ENCODE data around the gene PTPRN2. TPM values are rescaled to one million over a fixed set of nuclear protein-coding genes. Genes with fewer than 3 reads are reported as not detected.
"Not testable (repeated sequence)": the region's sequence is repeated elsewhere in the genome, so short reads cannot be mapped to it uniquely, and the experiment has no call there.

PTPRN2 gene
- total RNA-seq, 1 donor from 2014 or later: 1.8 TPM

GRCh38 chr7:158276414-158277218 is 311.0 kb downstream of the PTPRN2 start:
- Mint-ChIP-seq H3K4me3 (no peak overlapping the region), H3K27ac (no peak overlapping the region), H3K4me1 (no peaks in the 10 kb centered on the region), H3K9me3 (peaks cover 3% of the 10 kb centered on the region), H3K36me3 (ENCODE audit: low read depth) (no peaks in the 10 kb centered on the region), H3K27me3 (no peaks in the 10 kb centered on the region)
- intact Hi-C loops (cut with micrococcal nuclease): no loop called here
- ChIA-PET POLR2A (no interaction called here), CTCF (no interaction called here)
- DNase-seq (no peak), ATAC-seq (ENCODE audit: low read depth) (no peak)
- TF ChIP-seq CTCF (IDR thresholded peaks at IDR 0.05): no peak

GRCh38 chr7:158275711-158276413 is 311.8 kb downstream of the PTPRN2 start:
- no peak for DNase-seq
- Mint-ChIP-seq H3K27me3 (no peaks in the 10 kb centered on the region), H3K4me1 (no peaks in the 10 kb centered on the region), H3K36me3 (ENCODE audit: low read depth) (no peaks in the 10 kb centered on the region), H3K27ac (no peak overlapping the region), H3K9me3 (peaks cover 3% of the 10 kb centered on the region), H3K4me3 (no peak overlapping the region)
- no peak for ATAC-seq (ENCODE audit: low read depth)
- POLR2A ChIA-PET: no interaction called here
- TF ChIP-seq CTCF (IDR thresholded peaks at IDR 0.05): no peak
- CTCF ChIA-PET: no interaction called here
- intact Hi-C loops (cut with micrococcal nuclease): no loop called here

GRCh38 chr7:158274996-158275395 is 312.6 kb downstream of the PTPRN2 start:
- CTCF ChIA-PET: no interaction called here
- DNase-seq: no peak
- H3K9me3 Mint-ChIP-seq: peaks cover 3% of the 10 kb centered on the region

GRCh38 chr7:158274404-158274811 is 313.2 kb downstream of the PTPRN2 start:
- no peak for TF ChIP-seq CTCF (IDR thresholded peaks at IDR 0.05)
- no peak overlapping the region for H3K27ac Mint-ChIP-seq
- ChIA-PET CTCF (no interaction called here), POLR2A (no interaction called here)
- H3K4me1 Mint-ChIP-seq: no peaks in the 10 kb centered on the region
- no peak for DNase-seq
- no peaks in the 10 kb centered on the region for H3K36me3 Mint-ChIP-seq (ENCODE audit: low read depth)
- H3K9me3 Mint-ChIP-seq: peaks cover 3% of the 10 kb centered on the region
- H3K4me3 Mint-ChIP-seq: no peak overlapping the region
- no peak for ATAC-seq (ENCODE audit: low read depth)
- H3K27me3 Mint-ChIP-seq: no peaks in the 10 kb centered on the region
- intact Hi-C loops (cut with micrococcal nuclease): no loop called here

More at GRCh38 chr7:158274996-158275395, 312.6 kb downstream of the PTPRN2 start:
- no peak for ATAC-seq (ENCODE audit: low read depth)
- intact Hi-C loops (cut with micrococcal nuclease): no loop called here
- Mint-ChIP-seq H3K27me3 (no peaks in the 10 kb centered on the region), H3K36me3 (ENCODE audit: low read depth) (no peaks in the 10 kb centered on the region), H3K4me3 (no peak overlapping the region), H3K27ac (no peak overlapping the region), H3K4me1 (no peaks in the 10 kb centered on the region)
- TF ChIP-seq CTCF (IDR thresholded peaks at IDR 0.05): no peak
- POLR2A ChIA-PET: no interaction called here

GRCh38 chr7:158273756-158274342 is 313.8 kb downstream of the PTPRN2 start:
- H3K4me1 Mint-ChIP-seq; H3K27ac Mint-ChIP-seq; H3K27me3 Mint-ChIP-seq; H3K4me3 Mint-ChIP-seq; intact Hi-C loops (cut with micrococcal nuclease); ATAC-seq (ENCODE audit: low read depth); H3K36me3 Mint-ChIP-seq (ENCODE audit: low read depth); CTCF ChIA-PET; POLR2A ChIA-PET; H3K9me3 Mint-ChIP-seq; DNase-seq: not testable (repeated sequence)
